Measurements from ENCODE around the gene MATCAP1.

DNA sequence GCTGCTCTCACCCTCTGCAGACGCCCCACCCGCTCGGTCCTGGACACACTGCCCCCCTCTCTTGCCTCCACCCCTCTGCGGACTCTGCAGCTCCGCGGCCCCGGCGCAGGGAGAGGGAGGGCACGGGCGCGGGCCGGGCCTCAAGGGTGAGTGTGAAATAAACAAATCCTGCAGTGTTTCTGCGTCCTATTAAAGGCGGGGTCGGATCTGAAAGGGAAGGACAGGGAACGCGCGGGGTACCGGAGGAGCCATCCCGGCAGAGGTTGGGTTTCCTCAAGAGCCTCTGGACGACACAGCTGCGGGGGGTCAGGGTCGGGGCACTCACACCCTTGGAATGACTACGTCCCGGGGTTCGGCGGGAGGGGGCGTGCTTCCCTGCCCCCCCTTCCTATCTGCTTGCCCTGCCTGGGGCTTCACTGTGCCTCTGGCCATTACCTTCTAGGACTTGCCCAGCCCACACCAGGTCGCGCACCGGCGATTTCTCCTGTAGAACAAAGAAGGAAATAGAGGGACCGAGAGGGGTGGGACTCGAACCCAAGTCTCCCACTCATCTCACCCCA, 19.7 kb downstream of the MATCAP1 start:
- TF ChIP-seq, protein P1, sequence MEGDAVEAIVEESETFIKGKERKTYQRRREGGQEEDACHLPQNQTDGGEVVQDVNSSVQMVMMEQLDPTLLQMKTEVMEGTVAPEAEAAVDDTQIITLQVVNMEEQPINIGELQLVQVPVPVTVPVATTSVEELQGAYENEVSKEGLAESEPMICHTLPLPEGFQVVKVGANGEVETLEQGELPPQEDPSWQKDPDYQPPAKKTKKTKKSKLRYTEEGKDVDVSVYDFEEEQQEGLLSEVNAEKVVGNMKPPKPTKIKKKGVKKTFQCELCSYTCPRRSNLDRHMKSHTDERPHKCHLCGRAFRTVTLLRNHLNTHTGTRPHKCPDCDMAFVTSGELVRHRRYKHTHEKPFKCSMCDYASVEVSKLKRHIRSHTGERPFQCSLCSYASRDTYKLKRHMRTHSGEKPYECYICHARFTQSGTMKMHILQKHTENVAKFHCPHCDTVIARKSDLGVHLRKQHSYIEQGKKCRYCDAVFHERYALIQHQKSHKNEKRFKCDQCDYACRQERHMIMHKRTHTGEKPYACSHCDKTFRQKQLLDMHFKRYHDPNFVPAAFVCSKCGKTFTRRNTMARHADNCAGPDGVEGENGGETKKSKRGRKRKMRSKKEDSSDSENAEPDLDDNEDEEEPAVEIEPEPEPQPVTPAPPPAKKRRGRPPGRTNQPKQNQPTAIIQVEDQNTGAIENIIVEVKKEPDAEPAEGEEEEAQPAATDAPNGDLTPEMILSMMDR (IDR thresholded peaks at IDR 0.05): no peak
- no peak for TF ChIP-seq EP300 (IDR thresholded peaks at IDR 0.05)
- TF ChIP-seq POLR2A (IDR thresholded peaks at IDR 0.05): peak in 1 of 2 donors; percentile 6
- TF ChIP-seq POLR2AphosphoS5 (IDR thresholded peaks at IDR 0.05): no peak
